Measurements from ENCODE around the gene KLHL28. TPM values are rescaled to one million over a fixed set of nuclear protein-coding genes. Genes with fewer than 3 reads are reported as not detected.
"Not testable (repeated sequence)": the region's sequence is repeated elsewhere in the genome, so short reads cannot be mapped to it uniquely, and the experiment has no call there.

Gene KLHL28
- total RNA-seq, 1 donor from 2014 or later = 14.8 TPM

DNA sequence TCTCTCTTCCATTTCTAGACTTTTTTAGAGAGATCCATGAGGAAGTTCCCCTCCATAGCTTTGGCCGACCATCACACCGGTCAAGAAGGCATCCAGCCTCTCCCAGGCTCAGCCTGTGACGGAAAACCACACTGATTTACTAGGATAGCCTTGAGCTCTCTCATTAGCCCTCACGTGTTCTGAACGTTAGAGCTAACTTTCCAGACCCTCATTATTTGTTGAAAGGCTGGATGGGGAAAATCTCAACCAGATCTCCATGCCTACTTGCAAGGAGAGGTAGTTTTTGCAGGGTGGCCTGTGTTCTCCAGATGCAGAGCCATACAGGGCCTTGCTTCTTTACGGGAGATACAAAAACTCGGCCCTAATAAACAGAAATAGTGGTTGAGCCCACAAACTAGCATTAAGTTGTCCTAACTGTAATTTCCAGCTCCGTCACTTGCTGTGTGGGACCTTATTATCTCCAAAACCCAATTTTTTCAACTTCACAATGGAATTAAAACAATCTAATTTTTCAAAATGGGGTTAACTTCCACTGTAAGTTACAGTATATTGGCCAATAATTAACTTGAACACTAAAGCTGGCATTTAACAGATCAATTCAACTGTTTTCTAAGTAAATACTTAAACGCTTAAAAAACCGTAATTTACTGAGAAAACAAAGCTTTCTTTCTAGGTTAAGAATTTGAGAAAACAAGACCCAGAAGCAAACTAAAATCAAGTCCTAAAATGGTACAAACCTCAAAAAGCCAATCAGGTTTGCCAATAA lies 65.3 kb downstream of the KLHL28 start:
- DNase-seq (ENCODE audit: low spot score) = no peak

DNA sequence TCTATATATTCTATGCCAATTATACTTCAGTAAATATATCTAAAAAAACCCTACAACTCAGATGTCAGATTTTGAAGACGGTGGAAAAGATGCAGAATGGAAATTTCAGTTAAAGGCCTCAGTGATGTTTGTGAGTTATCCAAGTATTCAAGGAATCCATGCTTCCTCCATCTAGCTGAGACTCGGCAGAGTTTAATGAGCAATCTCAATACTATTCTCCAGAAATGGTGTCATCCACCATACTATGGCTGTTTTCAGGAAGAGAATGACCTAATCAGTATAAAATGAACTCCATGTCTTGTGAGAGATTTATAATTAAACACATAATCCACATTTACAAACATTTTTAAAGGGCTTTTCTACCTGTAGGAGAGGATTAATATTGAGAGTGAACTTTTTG lies 66.0 kb downstream of the KLHL28 start:
- DNase-seq (ENCODE audit: low spot score) = no peak

DNA sequence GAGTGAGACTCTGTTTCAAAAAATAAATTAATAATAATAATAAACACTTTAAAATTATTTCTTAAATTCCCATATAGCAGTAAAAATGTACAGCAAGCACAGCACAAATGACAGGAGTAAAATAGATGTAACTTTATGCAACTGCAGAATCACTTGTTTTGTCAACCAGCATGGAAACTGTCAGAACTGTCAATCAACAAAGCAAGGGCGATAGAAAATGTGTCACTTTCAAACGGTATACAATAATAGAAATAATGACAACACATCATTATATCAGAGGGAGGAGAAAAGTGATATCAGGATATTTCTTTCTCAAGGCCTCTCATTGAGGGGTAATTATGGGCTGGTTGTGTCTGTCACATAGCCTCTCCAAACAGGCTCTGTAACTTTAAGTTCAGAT lies 68.2 kb downstream of the KLHL28 start:
- no peak for DNase-seq (ENCODE audit: low spot score)

DNA sequence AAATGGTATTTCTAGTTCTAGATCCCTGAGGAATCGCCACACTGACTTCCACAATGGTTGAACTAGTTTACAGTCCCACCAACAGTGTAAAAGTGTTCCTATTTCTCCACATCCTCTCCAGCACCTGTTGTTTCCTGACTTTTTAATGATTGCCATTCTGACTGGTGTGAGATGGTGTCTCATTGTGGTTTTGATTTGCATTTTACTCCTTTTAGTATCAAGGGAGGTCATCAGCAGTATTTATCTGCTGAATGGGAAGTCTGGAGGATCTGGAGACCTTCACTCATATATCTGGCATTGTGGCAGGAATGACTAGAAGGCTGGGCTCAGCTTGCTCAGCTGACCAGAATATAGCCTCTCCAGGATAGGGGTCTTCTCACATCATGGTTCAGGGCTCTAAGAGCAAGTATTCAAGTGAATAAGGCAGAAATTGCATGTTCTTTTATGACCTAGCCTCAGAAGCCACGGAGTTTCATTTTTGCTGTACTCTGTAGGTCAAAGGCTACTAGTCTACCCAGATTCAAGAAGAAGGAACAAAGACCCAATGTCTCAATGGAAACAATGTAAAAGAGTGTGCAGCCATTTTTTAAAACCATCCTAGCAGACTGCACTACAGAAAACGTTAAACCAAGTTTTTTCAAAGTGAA lies 69.9 kb downstream of the KLHL28 start:
- DNase-seq (ENCODE audit: low spot score) = not testable (repeated sequence)

DNA sequence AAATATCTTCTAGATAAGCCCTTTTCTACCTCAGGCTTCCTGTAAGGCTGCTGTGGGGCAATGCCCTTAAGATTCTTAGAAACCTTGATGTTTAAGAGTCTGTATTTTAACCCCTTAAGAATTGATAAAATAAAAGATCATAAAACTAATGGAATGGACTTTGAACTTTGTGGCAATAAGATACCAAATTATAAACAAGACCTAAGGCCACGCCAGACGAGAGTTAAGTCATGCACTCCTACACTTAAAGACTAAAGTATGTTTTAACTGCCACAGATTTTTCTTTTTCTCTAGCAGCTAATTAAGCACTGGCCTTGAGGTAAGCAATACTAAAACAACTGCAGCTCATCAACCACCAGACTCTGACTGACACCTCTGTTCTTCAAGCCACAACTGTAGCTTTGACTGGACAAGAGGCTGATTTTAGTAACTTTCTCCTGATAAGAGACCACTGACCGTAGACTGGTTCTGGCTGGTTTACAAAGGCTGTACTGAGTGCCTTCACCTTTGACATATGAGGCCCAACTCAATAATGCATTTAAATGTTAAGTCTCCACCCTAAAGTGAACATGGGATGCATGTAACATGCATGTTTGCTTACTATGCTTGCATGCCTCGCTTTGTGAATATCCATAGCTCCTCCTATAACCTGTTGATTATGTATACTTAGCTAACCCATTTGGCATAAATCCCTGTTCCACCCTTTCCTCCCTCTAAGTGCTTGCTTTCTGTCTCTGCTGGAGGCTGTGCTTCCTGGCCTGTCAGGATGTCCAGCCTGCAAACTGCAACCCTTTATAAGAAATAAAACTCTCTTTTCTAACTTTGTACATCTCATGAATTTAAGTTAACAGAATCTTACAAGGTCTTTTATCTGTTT lies 71.9 kb downstream of the KLHL28 start:
- no peak for DNase-seq (ENCODE audit: low spot score)

DNA sequence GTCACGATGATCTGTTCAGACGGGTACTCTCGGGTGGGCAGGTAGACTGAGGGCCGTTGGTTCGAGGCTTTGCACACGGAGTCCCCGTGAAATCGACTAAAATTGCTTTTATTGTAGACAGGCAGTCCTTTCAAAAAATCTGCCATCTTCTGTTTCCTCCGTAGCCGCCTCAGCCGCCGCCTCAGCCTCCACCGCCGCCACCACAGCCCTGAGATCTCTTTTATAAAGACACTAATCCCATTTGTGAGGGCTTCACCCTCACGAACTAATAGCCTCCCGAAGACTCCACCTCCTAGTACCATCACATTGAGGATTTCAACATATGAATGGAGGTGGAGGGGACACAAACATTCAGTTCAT lies 74.2 kb downstream of the KLHL28 start:
- DNase-seq (ENCODE audit: low spot score) = no peak

DNA sequence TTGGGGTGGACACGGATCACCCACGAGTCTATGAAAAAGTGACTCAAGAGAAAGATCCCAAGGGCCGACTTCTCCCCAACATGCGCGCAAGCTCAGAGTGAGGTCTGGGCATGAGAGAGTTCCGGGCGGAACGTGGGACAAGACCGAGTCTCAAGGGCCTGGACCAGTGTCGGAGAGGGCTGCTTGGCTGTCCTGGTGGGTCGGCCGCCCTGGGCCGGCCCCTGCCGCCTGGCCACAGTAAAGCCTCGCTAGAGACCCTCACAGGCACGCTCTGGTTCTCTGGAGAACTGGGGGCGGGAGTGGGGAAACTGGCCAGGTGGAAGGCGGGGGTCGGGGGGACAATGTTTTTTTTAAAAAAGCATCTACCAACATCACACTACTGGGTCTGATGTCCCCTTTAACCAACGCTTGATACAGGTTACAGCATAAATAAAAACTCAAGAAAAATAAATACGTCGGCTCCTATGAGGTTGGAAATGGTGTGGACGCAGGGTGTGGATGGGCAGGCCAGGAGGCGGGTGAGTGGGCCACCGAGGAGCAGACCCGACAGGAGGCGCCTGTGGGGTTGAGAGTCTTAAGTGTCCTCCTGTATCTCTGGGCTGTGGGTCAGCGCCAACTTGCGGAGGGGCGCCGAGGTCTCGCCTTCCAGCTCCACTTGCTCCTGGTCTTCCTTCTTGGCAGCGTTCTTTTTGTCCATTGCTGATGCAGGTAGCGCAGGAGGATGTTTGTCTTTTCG lies 74.7 kb downstream of the KLHL28 start:
- no peak for DNase-seq (ENCODE audit: low spot score)

DNA sequence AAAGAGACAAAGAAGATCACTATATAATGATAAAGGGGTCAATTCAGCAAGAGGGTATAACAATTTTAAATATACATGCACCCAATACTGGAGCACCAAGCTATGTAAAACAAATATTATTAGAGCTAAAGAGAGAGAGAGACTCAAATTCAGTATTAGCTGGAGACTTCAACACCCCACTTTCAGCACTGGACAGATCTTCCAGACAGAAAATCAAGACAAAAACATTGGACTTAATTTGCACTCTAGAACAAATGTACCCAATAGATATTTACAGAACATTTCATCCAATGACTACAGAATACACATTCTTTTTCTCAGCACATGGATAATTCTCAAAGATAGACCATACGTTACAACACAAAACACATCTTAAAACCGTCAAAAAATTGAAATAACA lies 81.0 kb downstream of the KLHL28 start:
- no peak for DNase-seq (ENCODE audit: low spot score)

Other genes with a start within 250 kb of the KLHL28 start
- gene TOGARAM1, start 243 bp upstream of the KLHL28 start, total RNA-seq = 17.1 TPM
- gene PRPF39, start 122.2 kb upstream of the KLHL28 start, total RNA-seq = 29.2 TPM
- 39.0 TPM for gene FKBP3, start 172.5 kb upstream of the KLHL28 start, total RNA-seq
- gene FANCM, start 174.0 kb upstream of the KLHL28 start, total RNA-seq = 4.5 TPM